ENCODE data around the gene REEP1.

Gene REEP1

DNA sequence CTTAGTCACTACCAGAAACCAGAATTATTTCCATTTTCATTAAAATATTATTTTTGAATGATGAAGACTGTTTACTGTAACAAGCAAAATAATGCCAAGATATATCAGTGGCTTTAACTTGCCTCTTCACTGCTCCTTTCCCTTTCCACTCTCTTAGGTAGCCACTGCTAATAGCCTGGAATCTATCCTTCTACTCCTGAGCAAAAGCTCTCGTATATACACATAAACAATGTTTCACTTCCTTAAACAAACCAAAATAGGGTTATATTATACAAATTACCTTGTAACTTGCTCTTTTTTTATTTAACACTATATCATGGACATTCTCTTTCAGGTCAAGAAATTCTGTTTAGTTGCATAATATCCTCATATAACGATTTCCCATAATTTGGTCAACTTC lies 163.0 kb downstream of the REEP1 start:
- H3K4me3 ChIP-seq (ENCODE audit: low read length), result no peak overlapping the region
- H3K4me1 ChIP-seq (ENCODE audit: control insufficient read depth, insufficient read depth, low read length), result no peaks in the 10 kb centered on the region
- no peak overlapping the region for H3K27ac ChIP-seq (ENCODE audit: low read depth, low read length)
- H3K27me3 ChIP-seq (ENCODE audit: control insufficient read depth, insufficient read depth, low read length), result no peaks in the 10 kb centered on the region
- H3K9ac ChIP-seq (ENCODE audit: low read length), result no peak overlapping the region
- H3K36me3 ChIP-seq (ENCODE audit: control insufficient read depth, insufficient read depth, low read length), result peaks cover 5% of the 10 kb centered on the region

DNA sequence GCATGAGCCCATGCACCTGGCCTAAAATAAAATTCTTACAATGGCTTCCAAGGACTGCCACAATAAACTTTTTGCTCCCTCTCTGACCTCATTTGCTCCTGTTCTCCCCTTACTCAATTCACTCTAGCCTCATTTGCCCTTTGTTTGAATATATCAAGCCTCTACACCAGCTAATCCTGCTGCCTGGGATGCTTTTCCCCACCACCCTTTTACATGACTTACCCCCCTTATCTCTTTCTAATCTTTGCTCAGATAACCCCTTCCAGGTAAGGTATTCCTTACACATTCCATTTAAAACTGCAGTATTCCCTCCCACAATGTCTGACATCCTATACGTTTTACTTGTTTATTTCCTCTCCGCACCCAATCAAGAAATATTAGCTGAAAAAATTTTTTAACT lies 164.8 kb downstream of the REEP1 start:
- H3K4me1 ChIP-seq (ENCODE audit: control insufficient read depth, insufficient read depth, low read length), result no peaks in the 10 kb centered on the region
- H3K36me3 ChIP-seq (ENCODE audit: control insufficient read depth, insufficient read depth, low read length), result peaks cover 11% of the 10 kb centered on the region
- H3K4me3 ChIP-seq (ENCODE audit: low read length), result no peak overlapping the region
- no peak overlapping the region for H3K9ac ChIP-seq (ENCODE audit: low read length)
- H3K27me3 ChIP-seq (ENCODE audit: control insufficient read depth, insufficient read depth, low read length), result no peaks in the 10 kb centered on the region
- no peak overlapping the region for H3K27ac ChIP-seq (ENCODE audit: low read depth, low read length)

- H3K4me3 ChIP-seq (ENCODE audit: low read length), result no peak overlapping the region
- H3K36me3 ChIP-seq (ENCODE audit: control insufficient read depth, insufficient read depth, low read length), result peaks cover 11% of the 10 kb centered on the region
- no peaks in the 10 kb centered on the region for H3K27me3 ChIP-seq (ENCODE audit: control insufficient read depth, insufficient read depth, low read length)
- no peak overlapping the region for H3K27ac ChIP-seq (ENCODE audit: low read depth, low read length)
- no peak overlapping the region for H3K9ac ChIP-seq (ENCODE audit: low read length)
- H3K4me1 ChIP-seq (ENCODE audit: control insufficient read depth, insufficient read depth, low read length), result no peaks in the 10 kb centered on the region
Observed at GRCh38 chr2:86171295-86171694, 166.1 kb downstream of the REEP1 start.

GRCh38 chr2:86170449-86170848 lies 167.0 kb downstream of the REEP1 start:
- H3K9ac ChIP-seq (ENCODE audit: low read length), result no peak overlapping the region
- no peaks in the 10 kb centered on the region for H3K4me1 ChIP-seq (ENCODE audit: control insufficient read depth, insufficient read depth, low read length)
- H3K27me3 ChIP-seq (ENCODE audit: control insufficient read depth, insufficient read depth, low read length), result no peaks in the 10 kb centered on the region
- peaks cover 11% of the 10 kb centered on the region for H3K36me3 ChIP-seq (ENCODE audit: control insufficient read depth, insufficient read depth, low read length)
- H3K27ac ChIP-seq (ENCODE audit: low read depth, low read length), result no peak overlapping the region
- no peak overlapping the region for H3K4me3 ChIP-seq (ENCODE audit: low read length)

All from rectal smooth muscle tissue (tissue), 1 donor.